Left ventricle myocardium inferior (tissue), 1 donor: ENCODE results near the gene ZNF43. TPM values are rescaled to one million over a fixed set of nuclear protein-coding genes. Genes with fewer than 3 reads are reported as not detected.
"Not testable (repeated sequence)": the region's sequence is repeated elsewhere in the genome, so short reads cannot be mapped to it uniquely, and the experiment has no call there.

Source experiments
- DNase-seq: peaks from one replicate; pipeline ENCODE4 v3.0.0-alpha.2; 2020
- H3K27ac ChIP-seq: fragments of 200-600 bp; replicated peaks from 2 replicates; pipeline ENCODE4 v1.8.0; 2021
- H3K27me3 ChIP-seq: fragments of 200-600 bp; 2 replicates; pipeline ENCODE4 v1.8.0; 2021; ENCODE audit warnings: low read depth
- H3K36me3 ChIP-seq: fragments of 200-600 bp; 2 replicates; pipeline ENCODE4 v1.8.0; 2021
- H3K4me1 ChIP-seq: fragments of 200-600 bp; 2 replicates; pipeline ENCODE4 v1.8.0; 2021
- H3K4me3 ChIP-seq: fragments of 200-600 bp; 2 replicates; pipeline ENCODE4 v1.8.0; 2021; ENCODE audit warnings: mild to moderate bottlenecking, moderate library complexity
- H3K9me3 ChIP-seq: fragments of 200-600 bp; replicated peaks from 2 replicates; pipeline ENCODE4 v1.8.0; 2021
- intact Hi-C: fragments of 100-400 bp; cut with micrococcal nuclease; formaldehyde crosslinking; loops from one replicate; pipeline ENCODE4 v1.11.0; 2022
- total RNA-seq: library from RNA; stranded (reverse); fragmentation: NEBNext Ultra II Directional; extraction: Animal tissue kit (Norgen Biotek cat#: 25700); gene quantifications from one replicate; pipeline ENCODE4 v1.2.1, GENCODE V29; 2021
- TF ChIP-seq, protein P1 (sequence below): fragments of 200-600 bp; IDR thresholded peaks from 2 replicates; pipeline ENCODE4 v1.8.0; 2021; ENCODE audit warnings: antibody characterized with exemption, mild to moderate bottlenecking, borderline replicate concordance
- donor health status: DM: no; HTN: yes; CAD: no; lungs with severe emphysema.

Gene ZNF43
- total RNA-seq, 1 donor from 2014 or later = 5.1 TPM

DNA sequence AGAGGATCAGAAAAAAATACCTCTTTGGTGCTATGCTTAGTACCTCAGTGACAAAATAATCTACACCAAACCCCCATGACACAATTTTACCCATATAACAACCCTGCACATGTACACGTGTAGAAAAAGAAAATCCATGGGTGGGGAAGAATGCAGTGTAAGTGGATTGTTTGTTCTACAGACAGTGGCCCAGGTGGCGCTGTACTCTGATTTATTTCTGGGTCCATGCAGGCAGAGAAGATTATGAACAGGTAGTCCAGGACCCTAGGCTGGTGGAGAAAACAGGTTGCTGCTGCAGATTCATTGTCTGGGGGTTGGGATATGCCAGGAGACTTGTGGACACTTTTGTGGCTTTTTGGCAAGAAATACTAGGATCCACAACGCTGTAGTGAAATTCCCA is 77.7 kb downstream of the ZNF43 start:
- TF ChIP-seq, protein P1, sequence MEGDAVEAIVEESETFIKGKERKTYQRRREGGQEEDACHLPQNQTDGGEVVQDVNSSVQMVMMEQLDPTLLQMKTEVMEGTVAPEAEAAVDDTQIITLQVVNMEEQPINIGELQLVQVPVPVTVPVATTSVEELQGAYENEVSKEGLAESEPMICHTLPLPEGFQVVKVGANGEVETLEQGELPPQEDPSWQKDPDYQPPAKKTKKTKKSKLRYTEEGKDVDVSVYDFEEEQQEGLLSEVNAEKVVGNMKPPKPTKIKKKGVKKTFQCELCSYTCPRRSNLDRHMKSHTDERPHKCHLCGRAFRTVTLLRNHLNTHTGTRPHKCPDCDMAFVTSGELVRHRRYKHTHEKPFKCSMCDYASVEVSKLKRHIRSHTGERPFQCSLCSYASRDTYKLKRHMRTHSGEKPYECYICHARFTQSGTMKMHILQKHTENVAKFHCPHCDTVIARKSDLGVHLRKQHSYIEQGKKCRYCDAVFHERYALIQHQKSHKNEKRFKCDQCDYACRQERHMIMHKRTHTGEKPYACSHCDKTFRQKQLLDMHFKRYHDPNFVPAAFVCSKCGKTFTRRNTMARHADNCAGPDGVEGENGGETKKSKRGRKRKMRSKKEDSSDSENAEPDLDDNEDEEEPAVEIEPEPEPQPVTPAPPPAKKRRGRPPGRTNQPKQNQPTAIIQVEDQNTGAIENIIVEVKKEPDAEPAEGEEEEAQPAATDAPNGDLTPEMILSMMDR = no peak
- peaks cover 7% of the 10 kb centered on the region for H3K9me3 ChIP-seq
- intact Hi-C loops = no loop called here
- H3K4me3 ChIP-seq = no peak overlapping the region
- H3K36me3 ChIP-seq = peaks cover 81% of the 10 kb centered on the region
- peaks cover 9% of the 10 kb centered on the region for H3K4me1 ChIP-seq
- no peak overlapping the region for H3K27ac ChIP-seq
- H3K27me3 ChIP-seq = no peaks in the 10 kb centered on the region
- DNase-seq = no peak

DNA sequence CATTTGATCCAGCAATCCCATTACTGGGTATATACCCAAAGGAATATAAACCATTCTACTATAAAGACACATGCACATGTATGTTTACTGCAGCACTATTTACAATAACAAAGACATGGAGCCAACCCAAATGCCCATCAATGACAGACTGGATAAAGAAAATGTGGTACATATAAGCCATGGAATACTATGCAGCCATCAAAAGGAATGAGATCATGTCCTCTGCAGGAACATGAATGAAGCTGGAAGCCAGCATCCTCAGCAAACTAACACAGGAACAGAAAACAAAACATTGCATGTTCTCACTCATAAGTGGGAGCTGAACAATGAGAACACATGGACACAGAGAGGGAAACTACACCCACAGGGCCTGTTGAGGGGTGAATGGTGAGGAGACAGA is 80.4 kb downstream of the ZNF43 start:
- DNase-seq, H3K9me3 ChIP-seq, intact Hi-C loops, H3K4me3 ChIP-seq, H3K27me3 ChIP-seq, H3K27ac ChIP-seq: not testable (repeated sequence)
- Histone ChIP-seq H3K36me3 (peaks cover 82% of the 10 kb centered on the region), H3K4me1 (peaks cover 21% of the 10 kb centered on the region)

Other genes with a start within 250 kb of the ZNF43 start
- gene ZNF100, start 68.6 kb downstream of the ZNF43 start, total RNA-seq = 4.6 TPM
- gene ZNF208, start 174.8 kb upstream of the ZNF43 start, total RNA-seq = 43.3 TPM
- 1.0 TPM for gene ZNF257, start 216.3 kb upstream of the ZNF43 start, total RNA-seq